GM23338 (cell line): ENCODE results near the gene ZNF346. TPM values are rescaled to one million over a fixed set of nuclear protein-coding genes. Genes with fewer than 3 reads are reported as not detected.

ENCODE experiments used
- ATAC-seq: fragments of 200-7000 bp; cut with Tn5 transposase; 3 replicates; pipeline ENCODE4 v1.9.1; 2020
- DNase-seq: peaks from one replicate; pipeline ENCODE4 v3.0.0-alpha.2; 2015; ENCODE audit warnings: low spot score
- H2AFZ ChIP-seq: fragments of 200-600 bp; sonication (generic); 2 replicates; pipeline ENCODE4 v1.8.0; 2016; ENCODE audit warnings: antibody characterized with exemption, mild to moderate bottlenecking, moderate library complexity
- H3F3A ChIP-seq: fragments of 200-600 bp; sonication (generic); replicated peaks from 2 replicates; pipeline ENCODE4 v1.8.0; 2017; ENCODE audit warnings: antibody characterized with exemption, mixed run types, low read depth
- H3K27ac ChIP-seq: fragments of 200-600 bp; sonication (generic); 2 replicates; pipeline ENCODE4 v1.6.1; 2016; ENCODE audit warnings: low read depth
- H3K27me3 ChIP-seq: fragments of 200-600 bp; sonication (generic); 2 replicates; pipeline ENCODE4 v1.8.0; 2016; ENCODE audit warnings: mild to moderate bottlenecking, mixed run types, moderate library complexity; ENCODE audit not compliant: insufficient read depth
- H3K36me3 ChIP-seq: fragments of 200-600 bp; sonication (generic); 2 replicates; pipeline ENCODE4 v1.8.0; 2016; ENCODE audit warnings: mild to moderate bottlenecking; ENCODE audit not compliant: insufficient read depth
- H3K4me1 ChIP-seq: fragments of 200-600 bp; sonication (generic); 2 replicates; pipeline ENCODE4 v1.8.0; 2016; ENCODE audit warnings: mild to moderate bottlenecking, moderate library complexity; ENCODE audit not compliant: insufficient read depth
- H3K4me2 ChIP-seq: fragments of 200-600 bp; sonication (generic); 2 replicates; pipeline ENCODE4 v1.7.1; 2017; ENCODE audit warnings: mixed run types
- H3K4me3 ChIP-seq: fragments of 200-600 bp; sonication (generic); 2 replicates; pipeline ENCODE4 v1.6.1; 2016; ENCODE audit warnings: mixed run types
- H3K79me2 ChIP-seq: fragments of 200-600 bp; sonication (generic); replicated peaks from 2 replicates; pipeline ENCODE4 v1.8.0; 2017; ENCODE audit warnings: mild to moderate bottlenecking; ENCODE audit not compliant: insufficient read depth
- H3K9me2 ChIP-seq: fragments of 200-600 bp; sonication (generic); 2 replicates; pipeline ENCODE4 v1.8.0; 2017; ENCODE audit not compliant: insufficient read depth
- H4K20me1 ChIP-seq: fragments of 200-600 bp; sonication (generic); replicated peaks from 2 replicates; pipeline ENCODE4 v1.8.0; 2017; ENCODE audit warnings: mild to moderate bottlenecking; ENCODE audit not compliant: insufficient read depth
- H3K27ac Mint-ChIP-seq: 2 replicates; pipeline ENCODE4 v1.8.0; 2020; ENCODE audit warnings: inconsistent platforms, mild to moderate bottlenecking, moderate library complexity, mixed read lengths
- H3K27me3 Mint-ChIP-seq: 3 replicates; pipeline ENCODE4 v1.8.0; 2022; ENCODE audit warnings: low read depth, mild to moderate bottlenecking, moderate library complexity, mixed read lengths, inconsistent platforms; ENCODE audit not compliant: insufficient read depth, poor library complexity
- H3K36me3 Mint-ChIP-seq: 3 replicates; pipeline ENCODE4 v1.8.0; 2021; ENCODE audit warnings: low read depth, mild to moderate bottlenecking, inconsistent platforms, moderate library complexity, mixed read lengths
- H3K4me1 Mint-ChIP-seq: 3 replicates; pipeline ENCODE4 v1.8.0; 2020; ENCODE audit warnings: mild to moderate bottlenecking, inconsistent platforms, mixed read lengths
- H3K4me3 Mint-ChIP-seq: 3 replicates; pipeline ENCODE4 v1.8.0; 2021; ENCODE audit warnings: moderate library complexity, mild to moderate bottlenecking, inconsistent platforms, mixed read lengths
- H3K9me3 Mint-ChIP-seq: 3 replicates; pipeline ENCODE4 v1.8.0; 2020; ENCODE audit warnings: moderate library complexity, mild to moderate bottlenecking, inconsistent platforms, mixed read lengths
- EZH2phosphoT487 ChIP-seq: fragments of 200-600 bp; sonication (generic); IDR thresholded peaks from one replicate; pipeline ENCODE4 v1.8.1; 2018; ENCODE audit warnings: antibody characterized with exemption; ENCODE audit not compliant: unreplicated experiment
- STAT1 ChIP-seq: IDR thresholded peaks from one replicate; pipeline ENCODE4 v1.6.1; 2016; ENCODE audit warnings: antibody characterized with exemption; ENCODE audit not compliant: unreplicated experiment
- ZNF331 ChIP-seq: fragments of 250-450 bp; sonication (Bioruptor Pico); IDR thresholded peaks from 2 replicates; pipeline ENCODE4 v1.5.0; 2020; ENCODE audit warnings: low read depth, mild to moderate bottlenecking, moderate library complexity
- polyA plus RNA-seq: library from polyadenylated mRNA; unstranded; fragments of >200 nt; fragmentation: Nextera tagmentation; extraction: Ambion mirVana; gene quantifications from 2 replicates; pipeline ENCODE4 v1.2.1, GENCODE V29; 2016
- total RNA-seq: library from RNA; depleted of rRNA; stranded (reverse); fragments of >200 nt; shearing (Covaris generic); gene quantifications from 2 replicates; pipeline ENCODE4 v1.2.3, GENCODE V29; 2014
- TF ChIP-seq, protein P1 (sequence below), 2 experiments: fragments of 200-600 bp in 1 of 2; sonication (generic) in 1 of 2; conservative IDR thresholded peaks; 2 replicates each; pipeline versions ENCODE4 v1.5.1 to v1.6.1; 2016 to 2017; ENCODE audit warnings: antibody characterized with exemption in 2 of 2, low read depth in 2 of 2, mild to moderate bottlenecking in 2 of 2, moderate library complexity in 1 of 2
- TF ChIP-seq, protein P2 (sequence below): fragments of 250-450 bp; sonication (Bioruptor Pico); IDR thresholded peaks from 2 replicates; pipeline ENCODE4 v1.5.0; 2020; ENCODE audit warnings: mild to moderate bottlenecking, moderate library complexity
- TF ChIP-seq, protein P3 (sequence below): IDR thresholded peaks from 2 replicates; pipeline ENCODE4 v1.6.1; 2016; ENCODE audit warnings: antibody characterized with exemption

The ZNF346 gene
- total and polyA plus RNA-seq, 2 experiments from 2014 or later, result 11.0 to 27.2 TPM

DNA sequence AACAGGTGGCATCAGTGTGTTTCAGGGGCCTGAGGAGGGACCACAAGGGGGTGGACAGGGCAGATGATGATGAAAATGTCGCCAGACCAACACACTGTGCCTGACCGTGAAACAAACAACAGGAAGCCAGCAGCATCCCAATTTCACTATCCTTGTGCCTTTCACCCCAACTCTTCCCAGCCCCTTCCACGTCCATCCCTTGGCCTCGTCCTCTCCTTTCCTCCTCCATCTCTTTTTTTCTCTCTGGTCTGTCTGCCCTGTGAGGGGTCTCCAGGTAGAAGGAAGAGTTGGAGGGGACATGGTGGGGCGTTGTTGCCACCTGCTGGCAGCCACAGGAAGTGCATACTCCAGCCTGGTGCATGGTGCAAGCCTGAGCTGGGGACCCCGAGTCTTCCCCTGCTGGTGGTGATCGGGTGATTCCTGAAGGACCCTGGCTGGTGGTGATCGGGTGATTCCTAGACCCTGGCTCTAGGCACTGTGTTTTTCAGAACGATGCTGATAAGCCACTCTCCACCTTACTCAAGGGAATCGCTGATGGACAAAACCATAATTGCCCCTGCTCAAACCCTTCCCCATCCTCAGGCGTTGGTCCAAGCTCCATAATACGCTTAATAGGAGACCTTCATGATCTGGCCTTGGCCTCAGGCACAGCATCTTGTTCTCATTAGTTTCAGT, 89.4 kb downstream of the ZNF346 start:
- Histone ChIP-seq H3K36me3 (no peaks in the 10 kb centered on the region), H4K20me1 (no peaks in the 10 kb centered on the region), H3K79me2 (no peaks in the 10 kb centered on the region), H3K27ac (no peak overlapping the region), H3F3A (peaks cover 8% of the 10 kb centered on the region; the same call in 1 of the 2 replicates), H3K4me2 (no peak overlapping the region), H3K27me3 (no peaks in the 10 kb centered on the region), H3K4me3 (no peak overlapping the region), H3K9me2 (no peaks in the 10 kb centered on the region), H2AFZ (peak overlapping the region; percentile 1; the same call in 1 of the 2 replicates), H3K4me1 (peaks cover 8% of the 10 kb centered on the region)
- peak; percentile 91 for DNase-seq
- Mint-ChIP-seq H3K9me3 (no peaks in the 10 kb centered on the region), H3K27me3 (peaks cover 31% of the 10 kb centered on the region), H3K4me3 (no peak overlapping the region), H3K4me1 (peaks cover 18% of the 10 kb centered on the region), H3K36me3 (no peaks in the 10 kb centered on the region), H3K27ac (no peak overlapping the region)
- ATAC-seq, result peak; percentile 81
- TF ChIP-seq ZNF331 (no peak), EZH2phosphoT487 (no peak), STAT1 (no peak)
- TF ChIP-seq, protein P1, sequence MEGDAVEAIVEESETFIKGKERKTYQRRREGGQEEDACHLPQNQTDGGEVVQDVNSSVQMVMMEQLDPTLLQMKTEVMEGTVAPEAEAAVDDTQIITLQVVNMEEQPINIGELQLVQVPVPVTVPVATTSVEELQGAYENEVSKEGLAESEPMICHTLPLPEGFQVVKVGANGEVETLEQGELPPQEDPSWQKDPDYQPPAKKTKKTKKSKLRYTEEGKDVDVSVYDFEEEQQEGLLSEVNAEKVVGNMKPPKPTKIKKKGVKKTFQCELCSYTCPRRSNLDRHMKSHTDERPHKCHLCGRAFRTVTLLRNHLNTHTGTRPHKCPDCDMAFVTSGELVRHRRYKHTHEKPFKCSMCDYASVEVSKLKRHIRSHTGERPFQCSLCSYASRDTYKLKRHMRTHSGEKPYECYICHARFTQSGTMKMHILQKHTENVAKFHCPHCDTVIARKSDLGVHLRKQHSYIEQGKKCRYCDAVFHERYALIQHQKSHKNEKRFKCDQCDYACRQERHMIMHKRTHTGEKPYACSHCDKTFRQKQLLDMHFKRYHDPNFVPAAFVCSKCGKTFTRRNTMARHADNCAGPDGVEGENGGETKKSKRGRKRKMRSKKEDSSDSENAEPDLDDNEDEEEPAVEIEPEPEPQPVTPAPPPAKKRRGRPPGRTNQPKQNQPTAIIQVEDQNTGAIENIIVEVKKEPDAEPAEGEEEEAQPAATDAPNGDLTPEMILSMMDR (conservative IDR thresholded peaks at IDR 0.05; ENCODE audit: low read depth in 2 of 2), result peak; percentile 99 to 100
- TF ChIP-seq, protein P2, sequence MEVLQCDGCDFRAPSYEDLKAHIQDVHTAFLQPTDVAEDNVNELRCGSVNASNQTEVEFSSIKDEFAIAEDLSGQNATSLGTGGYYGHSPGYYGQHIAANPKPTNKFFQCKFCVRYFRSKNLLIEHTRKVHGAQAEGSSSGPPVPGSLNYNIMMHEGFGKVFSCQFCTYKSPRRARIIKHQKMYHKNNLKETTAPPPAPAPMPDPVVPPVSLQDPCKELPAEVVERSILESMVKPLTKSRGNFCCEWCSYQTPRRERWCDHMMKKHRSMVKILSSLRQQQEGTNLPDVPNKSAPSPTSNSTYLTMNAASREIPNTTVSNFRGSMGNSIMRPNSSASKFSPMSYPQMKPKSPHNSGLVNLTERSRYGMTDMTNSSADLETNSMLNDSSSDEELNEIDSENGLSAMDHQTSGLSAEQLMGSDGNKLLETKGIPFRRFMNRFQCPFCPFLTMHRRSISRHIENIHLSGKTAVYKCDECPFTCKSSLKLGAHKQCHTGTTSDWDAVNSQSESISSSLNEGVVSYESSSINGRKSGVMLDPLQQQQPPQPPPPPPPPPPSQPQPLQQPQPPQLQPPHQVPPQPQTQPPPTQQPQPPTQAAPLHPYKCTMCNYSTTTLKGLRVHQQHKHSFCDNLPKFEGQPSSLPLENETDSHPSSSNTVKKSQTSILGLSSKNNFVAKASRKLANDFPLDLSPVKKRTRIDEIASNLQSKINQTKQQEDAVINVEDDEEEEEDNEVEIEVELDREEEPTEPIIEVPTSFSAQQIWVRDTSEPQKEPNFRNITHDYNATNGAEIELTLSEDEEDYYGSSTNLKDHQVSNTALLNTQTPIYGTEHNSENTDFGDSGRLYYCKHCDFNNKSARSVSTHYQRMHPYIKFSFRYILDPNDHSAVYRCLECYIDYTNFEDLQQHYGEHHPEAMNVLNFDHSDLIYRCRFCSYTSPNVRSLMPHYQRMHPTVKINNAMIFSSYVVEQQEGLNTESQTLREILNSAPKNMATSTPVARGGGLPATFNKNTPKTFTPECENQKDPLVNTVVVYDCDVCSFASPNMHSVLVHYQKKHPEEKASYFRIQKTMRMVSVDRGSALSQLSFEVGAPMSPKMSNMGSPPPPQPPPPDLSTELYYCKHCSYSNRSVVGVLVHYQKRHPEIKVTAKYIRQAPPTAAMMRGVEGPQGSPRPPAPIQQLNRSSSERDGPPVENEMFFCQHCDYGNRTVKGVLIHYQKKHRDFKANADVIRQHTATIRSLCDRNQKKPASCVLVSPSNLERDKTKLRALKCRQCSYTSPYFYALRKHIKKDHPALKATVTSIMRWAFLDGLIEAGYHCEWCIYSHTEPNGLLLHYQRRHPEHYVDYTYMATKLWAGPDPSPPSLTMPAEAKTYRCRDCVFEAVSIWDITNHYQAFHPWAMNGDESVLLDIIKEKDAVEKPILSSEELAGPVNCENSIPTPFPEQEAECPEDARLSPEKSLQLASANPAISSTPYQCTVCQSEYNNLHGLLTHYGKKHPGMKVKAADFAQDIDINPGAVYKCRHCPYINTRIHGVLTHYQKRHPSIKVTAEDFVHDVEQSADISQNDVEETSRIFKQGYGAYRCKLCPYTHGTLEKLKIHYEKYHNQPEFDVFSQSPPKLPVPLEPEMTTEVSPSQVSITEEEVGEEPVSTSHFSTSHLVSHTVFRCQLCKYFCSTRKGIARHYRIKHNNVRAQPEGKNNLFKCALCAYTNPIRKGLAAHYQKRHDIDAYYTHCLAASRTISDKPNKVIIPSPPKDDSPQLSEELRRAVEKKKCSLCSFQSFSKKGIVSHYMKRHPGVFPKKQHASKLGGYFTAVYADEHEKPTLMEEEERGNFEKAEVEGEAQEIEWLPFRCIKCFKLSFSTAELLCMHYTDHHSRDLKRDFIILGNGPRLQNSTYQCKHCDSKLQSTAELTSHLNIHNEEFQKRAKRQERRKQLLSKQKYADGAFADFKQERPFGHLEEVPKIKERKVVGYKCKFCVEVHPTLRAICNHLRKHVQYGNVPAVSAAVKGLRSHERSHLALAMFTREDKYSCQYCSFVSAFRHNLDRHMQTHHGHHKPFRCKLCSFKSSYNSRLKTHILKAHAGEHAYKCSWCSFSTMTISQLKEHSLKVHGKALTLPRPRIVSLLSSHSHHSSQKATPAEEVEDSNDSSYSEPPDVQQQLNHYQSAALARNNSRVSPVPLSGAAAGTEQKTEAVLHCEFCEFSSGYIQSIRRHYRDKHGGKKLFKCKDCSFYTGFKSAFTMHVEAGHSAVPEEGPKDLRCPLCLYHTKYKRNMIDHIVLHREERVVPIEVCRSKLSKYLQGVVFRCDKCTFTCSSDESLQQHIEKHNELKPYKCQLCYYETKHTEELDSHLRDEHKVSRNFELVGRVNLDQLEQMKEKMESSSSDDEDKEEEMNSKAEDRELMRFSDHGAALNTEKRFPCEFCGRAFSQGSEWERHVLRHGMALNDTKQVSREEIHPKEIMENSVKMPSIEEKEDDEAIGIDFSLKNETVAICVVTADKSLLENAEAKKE (CRISPR knock-in tag), result no peak
- TF ChIP-seq, protein P3, sequence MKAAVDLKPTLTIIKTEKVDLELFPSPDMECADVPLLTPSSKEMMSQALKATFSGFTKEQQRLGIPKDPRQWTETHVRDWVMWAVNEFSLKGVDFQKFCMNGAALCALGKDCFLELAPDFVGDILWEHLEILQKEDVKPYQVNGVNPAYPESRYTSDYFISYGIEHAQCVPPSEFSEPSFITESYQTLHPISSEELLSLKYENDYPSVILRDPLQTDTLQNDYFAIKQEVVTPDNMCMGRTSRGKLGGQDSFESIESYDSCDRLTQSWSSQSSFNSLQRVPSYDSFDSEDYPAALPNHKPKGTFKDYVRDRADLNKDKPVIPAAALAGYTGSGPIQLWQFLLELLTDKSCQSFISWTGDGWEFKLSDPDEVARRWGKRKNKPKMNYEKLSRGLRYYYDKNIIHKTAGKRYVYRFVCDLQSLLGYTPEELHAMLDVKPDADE, result no peak
